Measurements from ENCODE around the gene RCE1.

RCE1 gene

DNA sequence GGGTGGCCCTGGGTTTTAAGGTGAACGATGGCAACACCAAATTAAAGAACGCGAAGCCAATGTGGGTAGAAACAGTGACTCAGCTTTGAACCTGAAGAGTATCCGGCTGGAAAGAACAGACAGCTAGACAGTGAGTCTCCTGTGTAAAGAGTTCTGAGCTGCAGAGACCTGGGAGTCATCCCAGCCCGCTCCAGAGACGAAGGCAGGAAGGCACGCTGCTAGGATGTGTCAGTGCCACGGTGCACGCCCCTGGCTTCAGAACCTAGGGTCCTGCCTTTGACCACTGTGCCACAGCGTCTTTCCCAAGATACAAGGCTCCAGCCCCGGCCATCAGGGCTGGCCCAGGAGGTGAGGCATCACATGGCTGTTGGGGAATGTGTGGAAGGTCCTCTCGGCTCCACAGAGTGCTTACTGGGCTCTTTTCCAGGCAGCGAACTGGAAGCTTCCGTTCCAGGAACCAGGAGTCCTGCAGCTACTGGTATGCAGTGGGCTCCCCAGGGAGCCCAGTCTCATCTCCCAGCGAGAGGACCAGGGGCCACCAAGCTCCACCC lies 43.5 kb downstream of the RCE1 start:
- TF ChIP-seq POLR2A (IDR thresholded peaks at IDR 0.05; ENCODE audit: low read depth, low read length) = no peak
- no peak for TF ChIP-seq TAF1 (IDR thresholded peaks at IDR 0.05; ENCODE audit: borderline replicate concordance, low read depth, low read length)
- TF ChIP-seq POLR2AphosphoS5 (IDR thresholded peaks at IDR 0.05; ENCODE audit: low read depth, low read length) = no peak
- DNase-seq (ENCODE audit: insufficient read length) = no peak
- no peak for FAIRE-seq

DNA sequence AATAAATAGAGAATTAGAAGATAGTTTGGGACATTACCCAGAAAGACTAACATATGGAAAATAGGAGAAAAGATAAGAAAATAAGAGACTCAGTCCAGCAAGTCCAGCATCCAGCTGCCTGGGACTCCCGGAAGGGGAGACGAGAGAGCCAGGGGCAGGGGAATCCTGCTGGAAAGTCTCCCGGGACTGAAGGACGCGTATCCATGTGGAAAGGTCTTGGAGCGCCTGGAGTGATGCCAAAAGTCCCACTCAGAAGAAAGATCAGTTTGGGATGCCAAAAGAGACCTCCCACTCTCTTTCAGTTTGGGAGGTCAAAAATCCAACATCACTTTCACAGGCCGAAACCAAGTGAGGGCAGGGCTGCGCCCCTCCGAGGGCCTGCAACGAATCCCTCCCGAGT lies 44.3 kb downstream of the RCE1 start:
- FAIRE-seq = no peak
- DNase-seq (ENCODE audit: insufficient read length) = no peak
- TF ChIP-seq POLR2AphosphoS5 (IDR thresholded peaks at IDR 0.05; ENCODE audit: low read depth, low read length) (no peak), POLR2A (IDR thresholded peaks at IDR 0.05; ENCODE audit: low read depth, low read length) (no peak), TAF1 (IDR thresholded peaks at IDR 0.05; ENCODE audit: borderline replicate concordance, low read depth, low read length) (no peak)

- no peak for FAIRE-seq
- no peak for TF ChIP-seq POLR2A (IDR thresholded peaks at IDR 0.05; ENCODE audit: low read depth, low read length)
Observed at GRCh38 chr11:66888282-66888681, 45.0 kb downstream of the RCE1 start.

GRCh38 chr11:66889960-66890359 lies 46.7 kb downstream of the RCE1 start:
- TF ChIP-seq POLR2A (IDR thresholded peaks at IDR 0.05; ENCODE audit: low read depth, low read length) = no peak
- no peak for TF ChIP-seq POLR2AphosphoS5 (IDR thresholded peaks at IDR 0.05; ENCODE audit: low read depth, low read length)
- TF ChIP-seq TAF1 (IDR thresholded peaks at IDR 0.05; ENCODE audit: borderline replicate concordance, low read depth, low read length) = no peak
- FAIRE-seq (no peak), DNase-seq (ENCODE audit: insufficient read length) (no peak)

More at GRCh38 chr11:66888282-66888681, 45.0 kb downstream of the RCE1 start:
- no peak for DNase-seq (ENCODE audit: insufficient read length)

DNA sequence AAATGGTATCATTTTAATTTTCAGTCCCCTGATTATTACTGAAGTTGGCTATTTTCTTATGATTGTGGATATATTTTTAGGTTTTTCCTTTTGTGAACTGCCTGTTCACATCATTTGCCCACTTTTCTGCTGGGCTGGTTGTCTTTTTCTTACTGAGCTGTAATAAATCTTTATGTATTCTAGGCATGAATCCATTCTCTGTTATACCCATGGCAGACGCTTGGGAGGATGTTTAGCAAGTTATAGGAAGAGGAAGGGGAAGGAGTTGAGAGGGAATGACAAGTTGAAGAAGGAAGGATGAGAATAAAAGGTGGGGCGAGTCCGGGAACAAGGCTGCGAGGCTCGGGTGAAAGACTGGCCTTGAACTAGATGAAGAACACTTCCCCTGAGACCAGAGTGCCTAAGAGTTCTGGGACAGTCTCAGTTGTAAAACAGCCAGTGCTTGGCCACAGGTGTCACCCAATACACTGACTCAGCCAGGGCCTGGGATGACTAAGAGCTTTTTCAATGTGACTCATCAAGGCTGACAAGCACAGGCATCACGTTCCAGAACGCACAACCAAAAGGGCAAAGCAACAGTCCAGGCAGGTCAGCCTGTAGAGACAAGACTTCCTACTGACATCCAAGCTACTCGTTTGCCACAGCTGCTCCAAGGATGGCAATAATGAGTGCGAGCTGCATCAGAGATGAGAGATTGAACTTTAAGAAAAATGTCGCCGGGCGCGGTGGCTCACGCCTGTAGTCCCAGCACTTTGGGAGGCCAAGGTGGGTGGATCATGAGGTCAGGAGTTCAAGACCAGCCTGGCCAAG lies 48.8 kb downstream of the RCE1 start:
- DNase-seq (ENCODE audit: insufficient read length) (peak; percentile 77), FAIRE-seq (peak; percentile 97)

GRCh38 chr11:66892911-66893310 lies 49.7 kb downstream of the RCE1 start:
- no peak for FAIRE-seq
- no peak for DNase-seq (ENCODE audit: insufficient read length)
- TF ChIP-seq POLR2A (IDR thresholded peaks at IDR 0.05; ENCODE audit: low read depth, low read length) = no peak
- no peak for TF ChIP-seq TAF1 (IDR thresholded peaks at IDR 0.05; ENCODE audit: borderline replicate concordance, low read depth, low read length)
- no peak for TF ChIP-seq POLR2AphosphoS5 (IDR thresholded peaks at IDR 0.05; ENCODE audit: low read depth, low read length)

More for the DNA sequence above, 48.8 kb downstream of the RCE1 start:
- TF ChIP-seq POLR2AphosphoS5 (IDR thresholded peaks at IDR 0.05; ENCODE audit: low read depth, low read length) (peak; percentile 66; the same call in 1 of the 2 replicates), TAF1 (IDR thresholded peaks at IDR 0.05; ENCODE audit: borderline replicate concordance, low read depth, low read length) (no peak), POLR2A (IDR thresholded peaks at IDR 0.05; ENCODE audit: low read depth, low read length) (no peak)

GRCh38 chr11:66894141-66894540 lies 50.9 kb downstream of the RCE1 start:
- DNase-seq (ENCODE audit: insufficient read length) = no peak
- FAIRE-seq = no peak
- no peak for TF ChIP-seq TAF1 (IDR thresholded peaks at IDR 0.05; ENCODE audit: borderline replicate concordance, low read depth, low read length)

Data from GM12892 (cell line).